HG02943 (cell line): ENCODE data around the gene CEP55.
"Not testable (repeated sequence)": the region's sequence is repeated elsewhere in the genome, so short reads cannot be mapped to it uniquely, and the experiment has no call there.

Experiments used
- ATAC-seq: cut with Tn5 transposase; IDR thresholded peaks from one replicate; pipeline ENCODE4 v1.9.1; 2021; ENCODE audit warnings: mild to moderate bottlenecking, low read depth, moderate library complexity; ENCODE audit not compliant: unreplicated experiment

Gene CEP55

GRCh38 chr10:93505075-93505474, 8.7 kb downstream of the CEP55 start:
- no peak for ATAC-seq

GRCh38 chr10:93509816-93510215, 13.4 kb downstream of the CEP55 start:
- ATAC-seq, result no peak

DNA sequence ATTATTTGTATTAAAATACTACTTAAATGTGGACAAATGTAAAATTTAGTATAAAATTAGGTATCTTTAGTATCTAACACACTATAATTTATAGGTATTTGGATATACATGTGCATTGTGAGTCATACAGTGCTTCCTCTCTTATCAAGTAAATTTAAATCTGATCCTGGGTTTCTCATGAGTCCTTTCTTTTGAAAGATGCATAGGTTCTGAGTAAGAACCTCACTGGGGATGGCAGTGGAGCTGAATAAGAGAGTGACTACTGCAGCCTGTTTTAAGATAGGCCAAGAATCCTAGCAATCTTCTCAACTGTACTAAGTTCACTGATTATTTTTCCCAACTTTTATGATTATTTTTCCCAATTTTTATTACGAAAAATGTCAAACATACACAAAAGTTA, 16.2 kb downstream of the CEP55 start:
- ATAC-seq, result no peak

GRCh38 chr10:93513091-93513490, 16.7 kb downstream of the CEP55 start:
- no peak for ATAC-seq

DNA sequence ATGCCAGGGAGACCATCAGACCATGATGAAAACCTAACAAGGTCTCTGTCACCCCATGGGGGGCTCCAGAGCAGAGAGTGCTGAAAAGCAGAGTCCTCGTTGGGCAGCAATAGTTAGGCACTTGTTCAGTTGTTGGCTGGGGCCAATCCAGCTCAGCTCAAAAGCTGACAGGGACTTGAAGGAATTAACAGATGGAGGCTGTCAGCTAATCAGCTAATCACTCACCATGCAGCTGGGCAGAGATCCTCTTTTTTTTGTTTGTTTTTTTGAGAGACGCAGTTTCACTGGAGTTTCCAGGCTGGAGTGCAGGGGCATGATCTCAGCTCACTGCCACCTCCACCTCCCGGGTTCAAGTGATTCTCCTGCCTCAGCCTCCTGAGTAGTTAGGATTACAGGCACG, 18.1 kb downstream of the CEP55 start:
- ATAC-seq, result no peak

GRCh38 chr10:93515071-93516005, 18.9 kb downstream of the CEP55 start:
- no peak for ATAC-seq

GRCh38 chr10:93516006-93516380, 19.6 kb downstream of the CEP55 start:
- no peak for ATAC-seq

DNA sequence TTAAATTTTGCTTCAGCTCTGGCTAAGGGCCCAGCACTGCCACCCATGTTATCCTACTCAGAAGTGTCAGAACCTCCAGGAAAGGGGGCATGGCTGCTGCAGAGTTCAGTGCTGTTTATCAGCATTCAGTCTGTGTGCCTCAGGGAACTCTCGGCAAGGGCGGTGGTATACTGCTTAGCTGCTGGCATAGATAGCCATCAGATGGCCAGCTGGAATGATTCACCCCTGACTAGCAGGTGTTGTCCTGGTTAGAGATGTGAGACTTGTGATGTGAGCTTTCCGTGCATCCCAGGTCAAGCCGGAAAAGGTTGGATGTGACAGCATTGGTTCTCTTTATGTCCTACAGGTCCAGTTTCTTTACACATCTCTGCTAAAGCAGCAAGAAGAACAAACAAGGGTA, 22.1 kb downstream of the CEP55 start:
- ATAC-seq, result no peak

GRCh38 chr10:93535293-93535692, 38.9 kb downstream of the CEP55 start:
- no peak for ATAC-seq

GRCh38 chr10:93540871-93541270, 44.5 kb downstream of the CEP55 start:
- not testable (repeated sequence) for ATAC-seq

GRCh38 chr10:93541402-93542357, 45.3 kb downstream of the CEP55 start:
- no peak for ATAC-seq

DNA sequence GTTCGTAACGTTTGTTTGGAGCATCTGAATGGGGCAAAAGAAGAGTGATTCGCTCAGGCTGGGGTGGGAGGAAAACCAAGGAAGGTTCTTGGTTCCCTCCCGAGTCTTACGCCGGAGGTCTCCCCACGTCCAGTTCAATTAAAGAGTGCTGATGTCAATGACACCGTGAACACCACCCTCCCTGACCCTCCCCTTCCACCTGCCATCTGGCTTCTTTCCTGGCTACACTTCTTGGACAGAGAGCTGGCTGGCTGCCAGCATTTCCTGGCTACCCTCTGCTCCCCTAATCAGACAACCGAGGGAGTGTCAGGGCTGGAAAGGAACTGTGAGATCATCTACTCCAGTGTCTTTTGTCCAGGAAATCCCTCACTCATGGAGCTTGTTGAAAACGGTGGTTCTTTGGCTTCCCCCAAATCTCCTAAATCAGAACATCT, 46.0 kb downstream of the CEP55 start:
- no peak for ATAC-seq

- ATAC-seq, result not testable (repeated sequence)
These were observed 50.6 kb downstream of the CEP55 start for GRCh38 chr10:93546995-93547394.

- no peak for ATAC-seq
These were observed 51.1 kb downstream of the CEP55 start for GRCh38 chr10:93547522-93547921.

GRCh38 chr10:93548376-93549071, 52.1 kb downstream of the CEP55 start:
- no peak for ATAC-seq

- no peak for ATAC-seq
These were observed 54.2 kb downstream of the CEP55 start for GRCh38 chr10:93550606-93551005.

DNA sequence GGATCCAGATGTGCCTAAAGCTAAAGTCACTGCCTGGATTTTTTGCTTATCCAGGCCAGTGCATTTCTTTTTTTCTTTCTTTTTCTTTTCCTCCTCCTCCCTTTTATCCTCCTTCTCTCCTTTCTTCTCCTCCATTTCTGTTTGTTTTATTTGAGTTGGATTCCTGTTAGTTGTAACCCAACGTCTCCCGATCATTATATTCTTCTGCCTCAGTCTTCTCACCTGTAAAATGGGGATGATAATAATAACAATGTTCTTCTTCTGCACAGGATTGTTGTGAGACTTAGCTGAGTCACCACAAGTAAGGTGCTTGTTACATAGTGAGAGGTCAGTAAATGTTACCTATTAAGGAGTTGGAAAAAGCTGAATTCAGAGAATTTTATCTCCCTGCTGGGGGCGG, 56.4 kb downstream of the CEP55 start:
- ATAC-seq, result no peak

- no peak for ATAC-seq
These were observed 57.3 kb downstream of the CEP55 start for GRCh38 chr10:93553482-93554315.

- ATAC-seq, result no peak
These were observed 57.9 kb downstream of the CEP55 start for GRCh38 chr10:93554316-93554663.
